C1 segment of cervical spinal cord (tissue), 14 donors: ENCODE results near the gene EFNA1.
"Not testable (repeated sequence)": the region's sequence is repeated elsewhere in the genome, so short reads cannot be mapped to it uniquely, and the experiment has no call there.

ENCODE experiments used
- DNase-seq, 14 donors: peaks; one replicate each; lab custom pipeline; 2025; lab: John Stamatoyannopoulos, UW

Gene EFNA1

DNA sequence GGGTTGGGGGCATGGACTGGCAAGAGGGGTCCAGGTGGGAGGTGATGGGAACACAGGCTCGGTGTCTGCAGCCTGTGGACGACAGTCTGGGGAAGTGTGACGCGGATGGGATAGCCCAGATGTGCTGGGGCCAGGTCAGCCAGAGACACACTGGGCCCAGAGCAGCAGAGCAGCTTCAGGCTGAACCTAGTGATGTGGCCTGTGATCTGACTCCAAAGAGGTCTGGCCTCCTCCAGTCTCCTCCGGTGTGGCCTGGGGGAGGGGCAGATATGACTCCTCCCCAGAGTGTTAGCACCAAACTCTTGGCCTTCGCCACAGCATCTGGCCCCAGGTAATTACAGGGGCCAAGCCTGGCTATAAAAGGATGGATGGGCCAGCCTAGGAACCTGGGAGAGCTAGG is 35.5 kb upstream of the EFNA1 start:
- DNase-seq = no peak

DNA sequence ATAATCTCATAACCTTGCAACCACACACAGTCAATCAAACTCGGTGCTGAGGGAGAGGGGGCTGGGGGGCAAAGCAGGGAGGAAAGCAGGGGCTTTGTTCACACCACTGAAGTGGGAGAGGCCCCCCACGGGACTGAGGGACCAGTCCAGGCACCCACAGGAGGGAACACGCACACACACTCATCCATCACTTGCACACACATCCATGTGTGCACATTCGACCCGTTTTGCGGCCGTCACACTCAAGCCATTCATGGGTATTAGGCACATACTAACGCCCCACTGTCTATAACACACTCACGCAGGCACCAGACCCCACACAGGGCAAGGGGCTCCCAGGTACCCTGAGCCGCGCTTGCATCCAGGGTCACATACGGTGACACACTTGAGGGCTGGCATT is 35.0 kb upstream of the EFNA1 start:
- DNase-seq = no peak

GRCh38 chr1:155093911-155094621 is 33.6 kb upstream of the EFNA1 start:
- peak in 7 of 14 donors; percentile 28 to 64 (median 48) for DNase-seq

GRCh38 chr1:155094622-155094948 is 33.1 kb upstream of the EFNA1 start:
- no peak for DNase-seq

GRCh38 chr1:155099331-155099730 is 28.3 kb upstream of the EFNA1 start:
- no peak for DNase-seq

GRCh38 chr1:155103325-155103724 is 24.4 kb upstream of the EFNA1 start:
- no peak for DNase-seq

GRCh38 chr1:155104605-155105534 is 22.8 kb upstream of the EFNA1 start:
- DNase-seq = no peak

- DNase-seq = no peak
These were observed 22.1 kb upstream of the EFNA1 start for GRCh38 chr1:155105604-155106011.

- DNase-seq = no peak
These were observed 20.8 kb upstream of the EFNA1 start for GRCh38 chr1:155106862-155107261.

GRCh38 chr1:155107309-155108264 is 20.1 kb upstream of the EFNA1 start:
- no peak for DNase-seq

DNA sequence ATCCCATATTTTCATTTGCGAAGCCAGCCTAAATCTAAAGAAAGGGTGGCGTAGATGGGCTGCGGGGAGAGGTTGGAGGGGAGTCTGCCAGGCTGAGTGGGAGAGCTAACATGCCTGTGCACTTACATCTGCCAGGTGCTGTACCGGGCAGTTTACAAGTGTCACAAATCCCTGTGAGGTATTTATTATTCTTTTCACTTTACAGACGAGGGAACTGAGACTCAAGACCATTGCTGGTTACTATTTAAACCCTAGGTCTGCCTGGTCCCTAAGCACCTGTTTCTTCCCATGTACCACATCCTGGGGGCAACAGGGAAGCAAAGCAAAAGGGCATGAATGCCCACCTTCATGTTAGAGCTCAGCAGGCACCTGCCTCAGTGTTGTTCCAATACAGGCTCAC is 19.4 kb upstream of the EFNA1 start:
- DNase-seq = no peak

DNA sequence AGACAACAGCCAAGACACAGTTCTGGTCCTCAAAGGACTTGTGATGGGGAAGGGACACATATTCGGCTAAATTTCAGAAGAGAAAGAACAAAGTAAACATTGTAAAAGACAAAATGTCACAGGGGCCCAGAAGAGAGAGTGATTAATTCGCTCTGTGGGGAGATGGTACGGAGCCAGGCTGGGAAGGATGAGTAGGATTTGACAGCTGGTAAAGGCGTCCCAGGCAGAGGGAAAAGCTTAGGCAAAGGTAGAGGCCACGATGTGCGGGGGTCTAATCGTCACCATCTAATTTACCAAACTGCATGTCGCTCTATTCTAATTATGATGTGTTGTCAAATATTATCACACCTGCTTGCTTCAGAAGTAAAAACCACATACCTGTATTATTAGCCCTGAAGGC is 17.3 kb upstream of the EFNA1 start:
- DNase-seq = no peak

DNA sequence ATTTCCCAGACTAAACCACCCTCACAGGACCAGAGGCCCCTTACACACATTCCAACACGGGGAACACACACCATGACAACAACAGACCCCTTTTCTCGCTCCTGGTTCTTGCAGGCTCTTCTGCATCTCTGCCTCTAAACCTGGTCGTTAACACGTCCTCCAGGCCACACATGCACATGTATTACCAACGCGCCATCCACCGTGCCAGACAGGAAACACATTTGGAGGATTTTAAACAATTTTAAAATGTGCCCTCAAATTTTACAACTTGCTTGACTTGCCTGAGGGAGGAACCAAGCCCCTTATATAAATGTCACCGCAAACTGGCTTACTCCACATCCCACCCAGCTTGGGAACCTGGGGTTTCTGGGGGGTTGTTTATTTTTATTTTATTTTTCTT is 16.9 kb upstream of the EFNA1 start:
- no peak for DNase-seq

- DNase-seq = no peak
These were observed 14.2 kb upstream of the EFNA1 start for GRCh38 chr1:155113450-155113980.

GRCh38 chr1:155116113-155116764 is 11.4 kb upstream of the EFNA1 start:
- no peak for DNase-seq

GRCh38 chr1:155117610-155118009 is 10.1 kb upstream of the EFNA1 start:
- DNase-seq = no peak

GRCh38 chr1:155118090-155118489 is 9.6 kb upstream of the EFNA1 start:
- DNase-seq = not testable (repeated sequence)

- DNase-seq = no peak
These were observed 7.4 kb upstream of the EFNA1 start for GRCh38 chr1:155120253-155120652.

DNA sequence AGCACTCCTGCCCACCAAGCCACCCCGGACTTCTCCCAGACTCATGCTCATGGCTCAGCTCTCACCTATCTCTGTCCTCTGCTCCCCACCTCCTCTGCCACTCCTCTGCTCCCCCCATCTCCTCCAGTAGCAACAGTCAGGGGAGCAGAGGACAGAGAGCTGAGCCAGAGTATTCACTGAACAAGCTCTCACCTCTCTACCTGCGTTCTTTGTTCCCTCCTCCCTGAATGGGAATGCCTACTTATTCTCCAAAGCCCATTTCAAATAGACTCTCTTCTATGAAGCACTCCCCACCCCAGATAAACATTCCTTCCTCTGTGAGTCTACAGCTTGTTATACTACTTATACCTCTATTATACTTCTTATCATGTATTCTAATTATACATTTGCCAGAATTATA is 6.4 kb upstream of the EFNA1 start:
- no peak for DNase-seq

DNA sequence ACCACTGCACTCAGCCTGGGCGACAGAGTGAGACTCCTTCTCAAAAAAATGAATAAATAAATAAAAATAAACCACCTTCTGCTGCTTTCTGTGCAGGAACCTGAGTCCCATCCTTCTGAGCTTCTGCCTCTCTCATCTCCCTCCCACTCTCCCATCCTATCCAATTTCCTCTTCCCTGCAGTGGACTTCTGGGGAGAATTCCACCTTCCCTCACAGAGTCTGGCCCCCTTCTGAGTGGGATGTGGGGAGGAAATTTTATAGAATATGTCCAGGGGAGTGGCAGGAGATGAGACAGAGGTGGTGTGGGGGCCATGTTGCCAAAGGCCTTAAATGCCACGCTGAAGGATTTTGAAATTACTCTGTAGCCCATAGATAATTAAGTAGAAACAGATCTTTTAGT is 5.4 kb upstream of the EFNA1 start:
- no peak for DNase-seq

GRCh38 chr1:155123801-155124200 is 3.9 kb upstream of the EFNA1 start:
- DNase-seq = no peak
